GM12878 (cell line): ENCODE measurements around the gene CTSA. TPM values are rescaled to one million over a fixed set of nuclear protein-coding genes. Genes with fewer than 3 reads are reported as not detected.

ENCODE experiments used
- ATAC-seq: fragments of 200-7000 bp; cut with Tn5 transposase; 3 replicates; pipeline ENCODE4 v1.9.1; 2020; ENCODE audit warnings: mild to moderate bottlenecking, moderate library complexity
- BruUV-seq: library from RNA; stranded (reverse); fragments of 400-500 nt; replicated peaks from 2 replicates; lab custom pipeline; 2021; lab: Mats Ljungman, UMichigan
- CTCF ChIA-PET: fragments of 300-600 bp; sonication (Branson Sonifier 250); formaldehyde crosslinking; extraction: SDS; loops from one replicate; lab custom pipeline; 2021; ENCODE audit warnings: inconsistent platforms; lab: Yijun Ruan, JAX
- POLR2A ChIA-PET: fragments of 350-600 bp; formaldehyde crosslinking; extraction: SDS; loops from one replicate; lab custom pipeline; 2021; ENCODE audit warnings: inconsistent platforms; lab: Charles Lee
- RAD21 ChIA-PET: fragments of 300-600 bp; sonication (Branson Sonifier 250); formaldehyde crosslinking; loops from one replicate; lab custom pipeline; 2023; ENCODE audit warnings: antibody characterized with exemption; ENCODE audit not compliant: unreplicated experiment; lab: Charles Lee
- SMC1A ChIA-PET: fragments of 300-600 bp; sonication (Branson Sonifier 250); formaldehyde crosslinking; loops from one replicate; lab custom pipeline; 2023; ENCODE audit not compliant: unreplicated experiment, uncharacterized antibody; lab: Charles Lee
- DNase-seq: peaks from one replicate; pipeline ENCODE4 v3.0.0-alpha.2; 2011; ENCODE audit warnings: low read depth, low spot score
- FAIRE-seq: peaks from 3 replicates; lab custom pipeline; 2011; peaks lifted over from hg19 to GRCh38; lab: Jason Lieb, UNC
- H2AFZ ChIP-seq: 2 replicates; pipeline ENCODE4 v1.6.0; 2011; ENCODE audit warnings: low read depth, low read length, control low read depth; ENCODE audit not compliant: control insufficient read depth
- H3K27ac ChIP-seq: 2 replicates; pipeline ENCODE4 v1.5.1; 2011; ENCODE audit warnings: control low read depth; ENCODE audit not compliant: control insufficient read depth, insufficient read depth
- H3K27me3 ChIP-seq, 2 experiments: replicated peaks in 1 of 2; 2 replicates each; pipeline versions ENCODE4 v1.6.0 to v1.6.1; 2011; ENCODE audit warnings: low read length in 1 of 2; ENCODE audit not compliant: control insufficient read depth in 2 of 2, insufficient read depth in 2 of 2
- H3K36me3 ChIP-seq, 2 experiments: 2 replicates each; pipeline ENCODE4 v1.5.1; 2011; ENCODE audit warnings: low read length in 1 of 2; ENCODE audit not compliant: control insufficient read depth in 2 of 2, insufficient read depth in 2 of 2
- H3K4me1 ChIP-seq: 2 replicates; pipeline ENCODE4 v1.6.1; 2011; ENCODE audit warnings: mild to moderate bottlenecking, low read length, moderate library complexity, mixed read lengths; ENCODE audit not compliant: control insufficient read depth, insufficient read depth
- H3K4me2 ChIP-seq: 2 replicates; pipeline ENCODE4 v1.6.0; 2011; ENCODE audit warnings: control low read depth; ENCODE audit not compliant: control insufficient read depth, insufficient read depth
- H3K4me3 ChIP-seq: fragments of 200-600 bp; sonication (generic); 2 replicates; pipeline ENCODE4 v1.5.1; 2016
- H3K79me2 ChIP-seq: 2 replicates; pipeline ENCODE4 v1.6.0; 2011; ENCODE audit warnings: low read length; ENCODE audit not compliant: control insufficient read depth, insufficient read depth
- H3K9ac ChIP-seq: 2 replicates; pipeline ENCODE4 v1.8.0; 2011; ENCODE audit warnings: low read length, control low read depth, mixed read lengths; ENCODE audit not compliant: control insufficient read depth, insufficient read depth
- H3K9me3 ChIP-seq: replicated peaks from 3 replicates; pipeline ENCODE4 v1.5.1; 2011; ENCODE audit warnings: mild to moderate bottlenecking, low read length; ENCODE audit not compliant: control insufficient read depth, insufficient read depth
- H4K20me1 ChIP-seq: 2 replicates; pipeline ENCODE4 v1.6.0; 2011; ENCODE audit not compliant: control insufficient read depth, insufficient read depth
- ATF2 ChIP-seq: IDR thresholded peaks from 2 replicates; pipeline ENCODE4 v1.6.1; 2012; ENCODE audit warnings: low read length, inconsistent platforms
- BCLAF1 ChIP-seq: fragments of 450-650 bp; IDR thresholded peaks from 2 replicates; pipeline ENCODE4 v1.6.1; 2017; ENCODE audit warnings: antibody characterized with exemption, mild to moderate bottlenecking, moderate library complexity
- MYB ChIP-seq: fragments of 150-350 bp; IDR thresholded peaks from 2 replicates; pipeline ENCODE4 v1.6.1; 2014; ENCODE audit warnings: mild to moderate bottlenecking, low read depth, low read length, borderline replicate concordance
- POLR2AphosphoS5 ChIP-seq: IDR thresholded peaks from 2 replicates; pipeline ENCODE4 v1.6.1; 2011; ENCODE audit warnings: mild to moderate bottlenecking, low read length, inconsistent platforms
- WGBS: methylation state at CpG from one replicate; pipeline ENCODE4 v1.1.6; 2016; ENCODE audit warnings: low lambda C conversion rate; ENCODE audit not compliant: insufficient replicate concordance, insufficient coverage; ENCODE audit errors: missing lambda C conversion rate; 5-methylcytosine and 5-hydroxymethylcytosine counted together
- in situ Hi-C: fragments of 300-500 bp; cut with MboI; formaldehyde crosslinking; loops from 9 replicates; pipeline ENCODE4 v1.14.3; 2018; ENCODE audit warnings: mixed read lengths
- intact Hi-C: fragments of 100-400 bp; cut with micrococcal nuclease; formaldehyde crosslinking; loops from one replicate; pipeline ENCODE4 v1.14.2; 2022; ENCODE audit not compliant: unreplicated experiment
- polyA plus RNA-seq, 11 experiments: library from polyadenylated mRNA; depleted of rRNA in 4 of 11; unstranded in 6 of 11; stranded (reverse) in 5 of 11; fragments of >200 nt; fragmentation: Nextera tagmentation in 4 of 11; fragmentation: Illumina TruSeq in 1 of 11; extraction: Ambion mirVana in 4 of 11; extraction: Trizol in 1 of 11; gene quantifications; 1 replicate in 1 of 11; 2 replicates in 10 of 11; pipeline versions ENCODE4 v1.2.1 to v1.2.3, GENCODE V29; 2011 to 2016; ENCODE audit warnings: inconsistent platforms in 2 of 11, missing spikeins in 2 of 11, low read depth in 1 of 11
- total RNA-seq, 4 experiments: library from RNA; depleted of rRNA in 3 of 4; stranded (reverse); fragments of >200 nt in 3 of 4; fragmentation: Illumina TruSeq in 1 of 4; extraction: Trizol in 1 of 4; gene quantifications; 2 replicates each; pipeline versions ENCODE4 v1.2.1 to v1.2.3, GENCODE V29; 2013 to 2021

The CTSA gene
- total and polyA plus RNA-seq, 10 of the 15 experiments (the other 5 are each of a cell fraction or from before 2014, with no cell fraction given), result 7.1 to 67.0 (median 36.2) TPM

GRCh38 chr20:45897289-45897688 is 6.2 kb downstream of the CTSA start (continued):
- TF ChIP-seq BCLAF1 (no peak), ATF2 (no peak), MYB (no peak)

DNA sequence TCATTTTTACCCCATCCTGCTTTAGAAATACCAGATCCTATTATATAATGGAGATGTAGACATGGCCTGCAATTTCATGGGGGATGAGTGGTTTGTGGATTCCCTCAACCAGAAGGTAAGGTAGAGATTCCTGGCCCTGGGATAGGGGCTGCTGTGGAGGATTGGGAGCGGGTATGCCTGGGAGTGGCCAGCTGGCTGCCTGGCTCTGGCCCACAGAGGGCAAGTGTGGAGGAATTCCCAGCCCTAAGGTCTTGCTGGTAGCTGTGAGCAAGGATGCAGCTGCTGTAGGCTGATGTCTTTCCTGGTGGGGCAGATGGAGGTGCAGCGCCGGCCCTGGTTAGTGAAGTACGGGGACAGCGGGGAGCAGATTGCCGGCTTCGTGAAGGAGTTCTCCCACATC is 6.6 kb downstream of the CTSA start:
- 100% methylated on average over 7 of the region's 7 CpGs for WGBS
- BruUV-seq, result no TSS peak

More for the DNA sequence above, 6.6 kb downstream of the CTSA start:
- no peaks in the 10 kb centered on the region for H3K79me2 ChIP-seq
- ATAC-seq, result no peak
- in situ Hi-C loops, result no loop called here
- no peaks in the 10 kb centered on the region for H3K9me3 ChIP-seq
- no peaks in the 10 kb centered on the region for H3K27me3 ChIP-seq
- ChIA-PET SMC1A (no interaction called here), CTCF (no interaction called here), RAD21 (no interaction called here), POLR2A (no interaction called here)
- H3K4me3 ChIP-seq, result no peak overlapping the region
- no peak overlapping the region for H3K27ac ChIP-seq
- peaks cover 5% of the 10 kb centered on the region for H3K4me1 ChIP-seq
- FAIRE-seq, result no peak
- no peak overlapping the region for H3K9ac ChIP-seq
- no peak overlapping the region for H2AFZ ChIP-seq
- no peak for DNase-seq
- intact Hi-C loops, result no loop called here
- peaks cover 0 to 4% of the 10 kb centered on the region in 2 experiments; a peak in 2 of 4 replicates for H3K36me3 ChIP-seq
- no peaks in the 10 kb centered on the region for H4K20me1 ChIP-seq
- no peak overlapping the region for H3K4me2 ChIP-seq
- no peak for TF ChIP-seq POLR2AphosphoS5
